ENCODE measurements around the gene ANGPT4.

The ANGPT4 gene

GRCh38 chr20:916125-916799 is at the start of gene ANGPT4:
TSS of gene ANGPT4 (minus strand) at chr20:916334. CDS start at chr20:916214, 120 bp downstream.
- H3K9me3 Mint-ChIP-seq = no peaks in the 10 kb centered on the region

GRCh38 chr20:963795-964194 is 47.7 kb upstream of the ANGPT4 start:
- intact Hi-C loops (cut with micrococcal nuclease) = no loop called here
- Mint-ChIP-seq H3K4me3 (no peak overlapping the region), H3K9me3 (no peaks in the 10 kb centered on the region), H3K27me3 (peaks cover 20% of the 10 kb centered on the region), H3K36me3 (ENCODE audit: low read depth) (no peaks in the 10 kb centered on the region), H3K27ac (no peak overlapping the region), H3K4me1 (ENCODE audit: low read depth) (no peaks in the 10 kb centered on the region)

More at GRCh38 chr20:916125-916799, at the start of gene ANGPT4:
- Mint-ChIP-seq H3K4me3 (no peak within 1 kb of the TSS), H3K36me3 (ENCODE audit: low read depth) (no peaks in the 10 kb centered on the region), H3K27me3 (peaks cover 42% of the 10 kb centered on the region), H3K27ac (no peak within 1 kb of the TSS), H3K4me1 (ENCODE audit: low read depth) (peaks cover 62% of the 10 kb centered on the region)
- intact Hi-C loops (cut with micrococcal nuclease) = no loop called here

- H3K36me3 Mint-ChIP-seq (ENCODE audit: low read depth) = no peaks in the 10 kb centered on the region
- peaks cover 27% of the 10 kb centered on the region for H3K27me3 Mint-ChIP-seq
- no peak overlapping the region for H3K27ac Mint-ChIP-seq
- H3K9me3 Mint-ChIP-seq = no peaks in the 10 kb centered on the region
- no peak overlapping the region for H3K4me3 Mint-ChIP-seq
- no peaks in the 10 kb centered on the region for H3K4me1 Mint-ChIP-seq (ENCODE audit: low read depth)
- intact Hi-C loops (cut with micrococcal nuclease) = no loop called here
Measured at GRCh38 chr20:962683-963082, 46.5 kb upstream of the ANGPT4 start.

GRCh38 chr20:962223-962622 is 46.1 kb upstream of the ANGPT4 start:
- no peak overlapping the region for H3K27ac Mint-ChIP-seq
- H3K4me1 Mint-ChIP-seq (ENCODE audit: low read depth) = no peaks in the 10 kb centered on the region
- intact Hi-C loops (cut with micrococcal nuclease) = no loop called here
- H3K36me3 Mint-ChIP-seq (ENCODE audit: low read depth) = no peaks in the 10 kb centered on the region
- H3K9me3 Mint-ChIP-seq = no peaks in the 10 kb centered on the region
- peaks cover 29% of the 10 kb centered on the region for H3K27me3 Mint-ChIP-seq
- H3K4me3 Mint-ChIP-seq = no peak overlapping the region

- Mint-ChIP-seq H3K4me1 (ENCODE audit: low read depth) (no peaks in the 10 kb centered on the region), H3K4me3 (no peak overlapping the region), H3K27me3 (peaks cover 30% of the 10 kb centered on the region), H3K27ac (no peak overlapping the region), H3K9me3 (no peaks in the 10 kb centered on the region), H3K36me3 (ENCODE audit: low read depth) (no peaks in the 10 kb centered on the region)
- intact Hi-C loops (cut with micrococcal nuclease) = no loop called here
Measured at GRCh38 chr20:961768-962167, 45.6 kb upstream of the ANGPT4 start.

- intact Hi-C loops (cut with micrococcal nuclease) = loop anchor here (10.0 kb wide), 1 partner anchor 75 kb away; no protein-coding TSS in a partner anchor
- peaks cover 32% of the 10 kb centered on the region for H3K27me3 Mint-ChIP-seq
- peaks cover 5% of the 10 kb centered on the region for H3K4me1 Mint-ChIP-seq (ENCODE audit: low read depth)
- H3K4me3 Mint-ChIP-seq = no peak overlapping the region
- H3K36me3 Mint-ChIP-seq (ENCODE audit: low read depth) = no peaks in the 10 kb centered on the region
- no peaks in the 10 kb centered on the region for H3K9me3 Mint-ChIP-seq
- H3K27ac Mint-ChIP-seq = no peak overlapping the region
Measured at GRCh38 chr20:959996-960615, 44.0 kb upstream of the ANGPT4 start.

GRCh38 chr20:958936-959815 is 43.0 kb upstream of the ANGPT4 start:
- no peak overlapping the region for H3K4me3 Mint-ChIP-seq
- peaks cover 41% of the 10 kb centered on the region for H3K27me3 Mint-ChIP-seq
- intact Hi-C loops (cut with micrococcal nuclease) = loop anchor here (10.0 kb wide), 1 partner anchor 74 kb away; no protein-coding TSS in a partner anchor
- H3K4me1 Mint-ChIP-seq (ENCODE audit: low read depth) = peaks cover 5% of the 10 kb centered on the region
- H3K9me3 Mint-ChIP-seq = no peaks in the 10 kb centered on the region
- no peaks in the 10 kb centered on the region for H3K36me3 Mint-ChIP-seq (ENCODE audit: low read depth)
- no peak overlapping the region for H3K27ac Mint-ChIP-seq

GRCh38 chr20:957544-957943 is 41.4 kb upstream of the ANGPT4 start:
- H3K27me3 Mint-ChIP-seq = peaks cover 55% of the 10 kb centered on the region

GRCh38 chr20:956330-956951 is 40.3 kb upstream of the ANGPT4 start:
- Mint-ChIP-seq H3K36me3 (ENCODE audit: low read depth) (no peaks in the 10 kb centered on the region), H3K4me3 (no peak overlapping the region), H3K4me1 (ENCODE audit: low read depth) (peaks cover 5% of the 10 kb centered on the region), H3K27ac (no peak overlapping the region), H3K9me3 (no peaks in the 10 kb centered on the region), H3K27me3 (peaks cover 58% of the 10 kb centered on the region)
- intact Hi-C loops (cut with micrococcal nuclease) = loop anchor here (1.0 to 10.0 kb wide), 2 partner anchors 72 to 140 kb away; no protein-coding TSS in a partner anchor

More at GRCh38 chr20:957544-957943, 41.4 kb upstream of the ANGPT4 start:
- Mint-ChIP-seq H3K27ac (no peak overlapping the region), H3K36me3 (ENCODE audit: low read depth) (no peaks in the 10 kb centered on the region), H3K4me3 (no peak overlapping the region), H3K4me1 (ENCODE audit: low read depth) (peaks cover 5% of the 10 kb centered on the region), H3K9me3 (no peaks in the 10 kb centered on the region)
- intact Hi-C loops (cut with micrococcal nuclease) = loop anchor here (10.0 kb wide), 1 partner anchor 73 kb away; no protein-coding TSS in a partner anchor

- peaks cover 5% of the 10 kb centered on the region for H3K4me1 Mint-ChIP-seq (ENCODE audit: low read depth)
- H3K36me3 Mint-ChIP-seq (ENCODE audit: low read depth) = no peaks in the 10 kb centered on the region
- intact Hi-C loops (cut with micrococcal nuclease) = loop anchor here (1.0 to 10.0 kb wide), 2 partner anchors 71 to 139 kb away; no protein-coding TSS in a partner anchor
- H3K9me3 Mint-ChIP-seq = no peaks in the 10 kb centered on the region
- no peak overlapping the region for H3K27ac Mint-ChIP-seq
- peaks cover 57% of the 10 kb centered on the region for H3K27me3 Mint-ChIP-seq
- no peak overlapping the region for H3K4me3 Mint-ChIP-seq
Measured at GRCh38 chr20:955656-956055, 39.5 kb upstream of the ANGPT4 start.

- Mint-ChIP-seq H3K27me3 (peaks cover 59% of the 10 kb centered on the region), H3K27ac (no peak overlapping the region)
- intact Hi-C loops (cut with micrococcal nuclease) = loop anchor here (10.0 kb wide), 1 partner anchor 70 kb away; no protein-coding TSS in a partner anchor
Measured at GRCh38 chr20:955111-955510, 39.0 kb upstream of the ANGPT4 start.

GRCh38 chr20:953742-954141 is 37.6 kb upstream of the ANGPT4 start:
- Mint-ChIP-seq H3K27me3 (peaks cover 67% of the 10 kb centered on the region), H3K4me3 (no peak overlapping the region), H3K36me3 (ENCODE audit: low read depth) (no peaks in the 10 kb centered on the region), H3K4me1 (ENCODE audit: low read depth) (peaks cover 5% of the 10 kb centered on the region), H3K27ac (no peak overlapping the region), H3K9me3 (no peaks in the 10 kb centered on the region)
- intact Hi-C loops (cut with micrococcal nuclease) = loop anchor here (10.0 kb wide), 1 partner anchor 69 kb away; no protein-coding TSS in a partner anchor

More at GRCh38 chr20:955111-955510, 39.0 kb upstream of the ANGPT4 start:
- no peaks in the 10 kb centered on the region for H3K9me3 Mint-ChIP-seq
- H3K4me1 Mint-ChIP-seq (ENCODE audit: low read depth) = peaks cover 5% of the 10 kb centered on the region
- H3K4me3 Mint-ChIP-seq = no peak overlapping the region
- H3K36me3 Mint-ChIP-seq (ENCODE audit: low read depth) = no peaks in the 10 kb centered on the region

GRCh38 chr20:952196-952795 is 36.2 kb upstream of the ANGPT4 start:
- Mint-ChIP-seq H3K4me1 (ENCODE audit: low read depth) (peaks cover 5% of the 10 kb centered on the region), H3K4me3 (no peak overlapping the region), H3K27ac (no peak overlapping the region), H3K27me3 (peaks cover 64% of the 10 kb centered on the region), H3K36me3 (ENCODE audit: low read depth) (no peaks in the 10 kb centered on the region), H3K9me3 (peaks cover 9% of the 10 kb centered on the region)
- intact Hi-C loops (cut with micrococcal nuclease) = loop anchor here (10.0 kb wide), 1 partner anchor 67 kb away; no protein-coding TSS in a partner anchor

Data from dendritic cell treated with granulocyte-macrophage colony-stimulating factor and Interleukin-4, amounts not matched to agents 40 ng/mL and 50 ng/mL, for 4 days (primary cell).